ENCODE measurements around the gene ACOX1.

ACOX1 gene

GRCh38 chr17:75921596-75921995, 57.4 kb downstream of the ACOX1 start:
- TF ChIP-seq RAD21 (IDR thresholded peaks at IDR 0.05; ENCODE audit: low read depth) (no peak), EGR1 (IDR thresholded peaks at IDR 0.05) (no peak), FOXM1 (IDR thresholded peaks at IDR 0.05; ENCODE audit: borderline replicate concordance, low read depth) (no peak), TCF12 (IDR thresholded peaks at IDR 0.05; ENCODE audit: low read depth) (no peak), NFIC (IDR thresholded peaks at IDR 0.05) (no peak), USF1 (IDR thresholded peaks at IDR 0.05) (no peak), TAF1 (IDR thresholded peaks at IDR 0.05; ENCODE audit: low read depth) (no peak), MAX (IDR thresholded peaks at IDR 0.05) (no peak), REST (IDR thresholded peaks at IDR 0.05; ENCODE audit: low read depth) (no peak), YY1 (IDR thresholded peaks at IDR 0.05; ENCODE audit: low read depth) (no peak), CREB1 (IDR thresholded peaks at IDR 0.05; ENCODE audit: low read depth) (no peak)

GRCh38 chr17:75920045-75920560, 58.9 kb downstream of the ACOX1 start:
- TF ChIP-seq CEBPB (IDR thresholded peaks at IDR 0.05) (no peak), USF1 (IDR thresholded peaks at IDR 0.05) (no peak), EP300 (IDR thresholded peaks at IDR 0.05; ENCODE audit: borderline replicate concordance) (no peak), NFIC (IDR thresholded peaks at IDR 0.05) (no peak), RAD21 (IDR thresholded peaks at IDR 0.05; ENCODE audit: low read depth) (no peak), TCF12 (IDR thresholded peaks at IDR 0.05; ENCODE audit: low read depth) (no peak), TAF1 (IDR thresholded peaks at IDR 0.05; ENCODE audit: low read depth) (no peak), ZBTB7A (IDR thresholded peaks at IDR 0.05; ENCODE audit: low read depth) (no peak), FOXM1 (IDR thresholded peaks at IDR 0.05; ENCODE audit: borderline replicate concordance, low read depth) (no peak), CREB1 (IDR thresholded peaks at IDR 0.05; ENCODE audit: low read depth) (no peak)

GRCh38 chr17:75919611-75920010, 59.4 kb downstream of the ACOX1 start:
- TF ChIP-seq USF1 (IDR thresholded peaks at IDR 0.05) (no peak), RAD21 (IDR thresholded peaks at IDR 0.05; ENCODE audit: low read depth) (no peak), YY1 (IDR thresholded peaks at IDR 0.05; ENCODE audit: low read depth) (no peak), ZBTB7A (IDR thresholded peaks at IDR 0.05; ENCODE audit: low read depth) (no peak), EP300 (IDR thresholded peaks at IDR 0.05; ENCODE audit: borderline replicate concordance) (no peak), NFIC (IDR thresholded peaks at IDR 0.05) (no peak), TEAD4 (IDR thresholded peaks at IDR 0.05) (no peak), EGR1 (IDR thresholded peaks at IDR 0.05) (no peak), FOXM1 (IDR thresholded peaks at IDR 0.05; ENCODE audit: borderline replicate concordance, low read depth) (no peak), MAX (IDR thresholded peaks at IDR 0.05) (no peak), CEBPB (IDR thresholded peaks at IDR 0.05) (no peak), CREB1 (IDR thresholded peaks at IDR 0.05; ENCODE audit: low read depth) (no peak), TAF1 (IDR thresholded peaks at IDR 0.05; ENCODE audit: low read depth) (no peak)

- no peak for TF ChIP-seq FOXM1 (IDR thresholded peaks at IDR 0.05; ENCODE audit: borderline replicate concordance, low read depth)
- TF ChIP-seq TEAD4 (IDR thresholded peaks at IDR 0.05): no peak
- no peak for TF ChIP-seq RAD21 (IDR thresholded peaks at IDR 0.05; ENCODE audit: low read depth)
- TF ChIP-seq CREB1 (IDR thresholded peaks at IDR 0.05; ENCODE audit: low read depth): no peak
- no peak for TF ChIP-seq TAF1 (IDR thresholded peaks at IDR 0.05; ENCODE audit: low read depth)
- no peak for TF ChIP-seq TCF12 (IDR thresholded peaks at IDR 0.05; ENCODE audit: low read depth)
- TF ChIP-seq USF1 (IDR thresholded peaks at IDR 0.05): no peak
- no peak for TF ChIP-seq REST (IDR thresholded peaks at IDR 0.05; ENCODE audit: low read depth)
- TF ChIP-seq ZBTB7A (IDR thresholded peaks at IDR 0.05; ENCODE audit: low read depth): no peak
- no peak for TF ChIP-seq YY1 (IDR thresholded peaks at IDR 0.05; ENCODE audit: low read depth)
- TF ChIP-seq EP300 (IDR thresholded peaks at IDR 0.05; ENCODE audit: borderline replicate concordance): no peak
- no peak for TF ChIP-seq EGR1 (IDR thresholded peaks at IDR 0.05)
- no peak for TF ChIP-seq MAX (IDR thresholded peaks at IDR 0.05)
- TF ChIP-seq NFIC (IDR thresholded peaks at IDR 0.05): no peak
These were observed 61.0 kb downstream of the ACOX1 start for GRCh38 chr17:75917917-75918445.

Measured in Ishikawa (cell line).